HAP-1 (cell line): ENCODE data around the gene FAM107B.
"Not testable (repeated sequence)": the region's sequence is repeated elsewhere in the genome, so short reads cannot be mapped to it uniquely, and the experiment has no call there.

ENCODE experiments used
- DNase-seq, 2 experiments: peaks; one replicate each; pipeline ENCODE4 v3.0.0-alpha.2; 2016 to 2020; ENCODE audit warnings: low spot score in 2 of 2
- H3K27me3 ChIP-seq: fragments of 250-450 bp; sonication (Bioruptor Pico); 2 replicates; pipeline ENCODE4 v1.5.1; 2020; ENCODE audit warnings: low read depth, mild to moderate bottlenecking, moderate library complexity
- H3K36me3 ChIP-seq: fragments of 250-450 bp; sonication (Bioruptor Pico); replicated peaks from 2 replicates; pipeline ENCODE4 v1.5.1; 2020; ENCODE audit warnings: mild to moderate bottlenecking
- H3K4me1 ChIP-seq: fragments of 250-450 bp; sonication (Bioruptor Pico); 2 replicates; pipeline ENCODE4 v1.5.1; 2020; ENCODE audit warnings: mild to moderate bottlenecking
- H3K4me3 ChIP-seq: fragments of 250-450 bp; sonication (Bioruptor Pico); 2 replicates; pipeline ENCODE4 v1.5.1; 2020; ENCODE audit warnings: mild to moderate bottlenecking, moderate library complexity
- H3K9me3 ChIP-seq: fragments of 250-450 bp; sonication (Bioruptor Pico); 2 replicates; pipeline ENCODE4 v1.5.1; 2020; ENCODE audit warnings: mild to moderate bottlenecking, moderate library complexity
- in situ Hi-C: fragments of 300-500 bp; cut with MboI; formaldehyde crosslinking; loops from 3 replicates; pipeline ENCODE4 v1.14.3; 2020; ENCODE audit warnings: low sequenced_read_pairs, inconsistent platforms, mixed read lengths

FAM107B gene

GRCh38 chr10:14737808-14738545 is 36.7 kb downstream of the FAM107B start:
- in situ Hi-C loops = no loop called here
- no peaks in the 10 kb centered on the region for H3K4me1 ChIP-seq
- H3K9me3 ChIP-seq = no peaks in the 10 kb centered on the region
- H3K27me3 ChIP-seq = no peaks in the 10 kb centered on the region
- no peak overlapping the region for H3K4me3 ChIP-seq
- no peaks in the 10 kb centered on the region for H3K36me3 ChIP-seq
- DNase-seq = no peak

GRCh38 chr10:14736600-14737081 is 38.1 kb downstream of the FAM107B start:
- H3K27me3 ChIP-seq = no peaks in the 10 kb centered on the region
- H3K9me3 ChIP-seq = no peaks in the 10 kb centered on the region
- in situ Hi-C loops = no loop called here
- no peaks in the 10 kb centered on the region for H3K4me1 ChIP-seq
- H3K36me3 ChIP-seq = no peaks in the 10 kb centered on the region
- no peak overlapping the region for H3K4me3 ChIP-seq
- no peak for DNase-seq

- no peak overlapping the region for H3K4me3 ChIP-seq
- in situ Hi-C loops = no loop called here
- DNase-seq = no peak
- no peaks in the 10 kb centered on the region for H3K4me1 ChIP-seq
- no peaks in the 10 kb centered on the region for H3K9me3 ChIP-seq
- no peaks in the 10 kb centered on the region for H3K36me3 ChIP-seq
- H3K27me3 ChIP-seq = no peaks in the 10 kb centered on the region
These were observed 38.7 kb downstream of the FAM107B start for GRCh38 chr10:14736043-14736442.

GRCh38 chr10:14731875-14732512 is 42.7 kb downstream of the FAM107B start:
- in situ Hi-C loops = no loop called here
- Histone ChIP-seq H3K9me3 (no peaks in the 10 kb centered on the region), H3K36me3 (no peaks in the 10 kb centered on the region), H3K27me3 (no peaks in the 10 kb centered on the region), H3K4me3 (no peak overlapping the region), H3K4me1 (no peaks in the 10 kb centered on the region)
- DNase-seq = no peak

DNA sequence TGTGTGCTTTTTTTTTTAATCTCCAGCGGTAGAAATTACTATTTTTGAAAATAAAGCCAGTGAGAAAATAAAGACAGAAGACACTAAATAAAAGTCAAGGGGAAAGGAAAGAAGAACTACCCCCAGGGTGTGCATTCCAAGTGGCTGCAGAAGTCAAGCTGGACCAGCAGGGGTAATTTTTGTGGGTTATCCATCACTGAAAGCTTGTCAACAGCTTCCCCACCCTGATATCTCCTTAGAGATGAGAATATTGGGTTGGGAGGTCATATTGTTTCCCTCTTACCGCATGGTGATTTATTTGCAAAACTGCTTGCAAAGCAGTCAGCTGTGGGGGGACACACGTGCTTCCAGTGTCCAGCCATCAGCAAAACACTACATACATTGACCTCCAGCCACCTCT is 46.4 kb downstream of the FAM107B start:
- Histone ChIP-seq H3K27me3 (no peaks in the 10 kb centered on the region), H3K36me3 (no peaks in the 10 kb centered on the region), H3K9me3 (no peaks in the 10 kb centered on the region), H3K4me3 (no peak overlapping the region), H3K4me1 (no peaks in the 10 kb centered on the region)
- in situ Hi-C loops = no loop called here
- DNase-seq = no peak

DNA sequence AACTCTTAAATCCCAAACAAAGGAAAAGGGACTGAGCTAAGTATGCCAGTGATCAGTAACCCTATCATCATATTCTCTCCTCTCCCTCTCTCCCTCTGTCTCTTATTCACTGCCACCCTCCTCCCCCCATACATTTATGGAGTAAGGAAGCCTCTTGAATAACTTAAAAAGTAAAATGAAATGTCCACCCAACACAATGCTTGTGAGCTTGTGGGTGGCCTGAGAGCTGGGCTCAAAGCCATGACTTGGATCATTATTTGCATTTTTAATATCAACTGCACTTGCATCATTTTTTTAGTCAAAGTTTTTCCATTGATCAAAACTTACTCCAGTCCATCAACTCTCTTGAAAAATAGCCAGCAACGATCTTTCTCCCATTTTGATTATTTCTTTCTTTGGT is 46.8 kb downstream of the FAM107B start:
- Histone ChIP-seq H3K9me3 (no peaks in the 10 kb centered on the region), H3K4me1 (no peaks in the 10 kb centered on the region), H3K4me3 (no peak overlapping the region), H3K36me3 (no peaks in the 10 kb centered on the region), H3K27me3 (no peaks in the 10 kb centered on the region)
- in situ Hi-C loops = no loop called here
- no peak for DNase-seq

GRCh38 chr10:14727465-14727864 is 47.2 kb downstream of the FAM107B start:
- DNase-seq = no peak
- in situ Hi-C loops = no loop called here
- Histone ChIP-seq H3K4me3 (no peak overlapping the region), H3K36me3 (no peaks in the 10 kb centered on the region), H3K9me3 (no peaks in the 10 kb centered on the region), H3K4me1 (no peaks in the 10 kb centered on the region), H3K27me3 (no peaks in the 10 kb centered on the region)

- no peak for DNase-seq
- no peaks in the 10 kb centered on the region for H3K36me3 ChIP-seq
- H3K9me3 ChIP-seq = no peaks in the 10 kb centered on the region
- no peaks in the 10 kb centered on the region for H3K27me3 ChIP-seq
- no peaks in the 10 kb centered on the region for H3K4me1 ChIP-seq
- H3K4me3 ChIP-seq = no peak overlapping the region
- in situ Hi-C loops = no loop called here
These were observed 49.8 kb downstream of the FAM107B start for GRCh38 chr10:14724931-14725330.

DNA sequence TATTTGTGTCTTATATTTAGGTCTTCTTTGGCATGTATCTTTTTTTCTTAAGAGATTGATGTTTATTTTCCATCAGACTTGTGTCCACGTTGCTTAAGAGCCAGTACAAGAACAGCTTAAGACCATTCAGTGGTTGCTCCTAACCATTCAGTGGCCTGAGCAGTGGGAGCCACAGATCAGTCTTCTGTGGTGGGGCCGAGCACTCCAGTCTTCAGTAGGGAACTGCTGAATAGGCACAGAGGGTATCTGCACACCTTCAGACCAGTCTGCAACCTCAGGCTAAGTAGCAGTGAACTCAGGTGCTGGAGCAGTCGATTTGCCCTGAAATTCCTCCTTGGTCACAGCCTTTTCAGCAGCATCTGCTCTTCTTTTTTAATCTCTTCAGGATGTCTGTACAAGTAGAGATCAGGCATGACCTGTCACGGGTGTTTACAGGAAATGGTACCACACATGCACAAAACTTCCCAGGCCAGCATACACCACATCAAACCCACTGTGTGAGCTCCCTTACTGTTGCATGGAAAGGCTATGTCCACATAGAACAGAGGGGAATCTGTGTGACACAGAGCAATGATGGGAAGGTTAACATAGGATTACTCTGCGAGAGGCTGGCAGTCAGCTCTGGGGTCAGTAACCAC is 51.5 kb downstream of the FAM107B start:
- H3K36me3 ChIP-seq = no peaks in the 10 kb centered on the region
- H3K4me1 ChIP-seq = no peaks in the 10 kb centered on the region
- in situ Hi-C loops = no loop called here
- H3K4me3 ChIP-seq = no peak overlapping the region
- H3K27me3 ChIP-seq = no peaks in the 10 kb centered on the region
- H3K9me3 ChIP-seq = no peaks in the 10 kb centered on the region
- no peak for DNase-seq

GRCh38 chr10:14717552-14717951 is 57.1 kb downstream of the FAM107B start:
- DNase-seq = no peak
- H3K9me3 ChIP-seq = no peaks in the 10 kb centered on the region
- no peaks in the 10 kb centered on the region for H3K4me1 ChIP-seq
- no peaks in the 10 kb centered on the region for H3K27me3 ChIP-seq
- in situ Hi-C loops = no loop called here
- H3K36me3 ChIP-seq = no peaks in the 10 kb centered on the region
- no peak overlapping the region for H3K4me3 ChIP-seq

GRCh38 chr10:14712991-14713424 is 61.7 kb downstream of the FAM107B start:
- no peaks in the 10 kb centered on the region for H3K27me3 ChIP-seq
- H3K4me1 ChIP-seq = no peaks in the 10 kb centered on the region
- peak; percentile 12 to 18 for DNase-seq
- H3K36me3 ChIP-seq = no peaks in the 10 kb centered on the region
- no peaks in the 10 kb centered on the region for H3K9me3 ChIP-seq
- no peak overlapping the region for H3K4me3 ChIP-seq
- in situ Hi-C loops = no loop called here

- H3K9me3 ChIP-seq, H3K27me3 ChIP-seq, H3K4me3 ChIP-seq, in situ Hi-C loops, DNase-seq, H3K36me3 ChIP-seq, H3K4me1 ChIP-seq: not testable (repeated sequence)
These were observed 65.4 kb downstream of the FAM107B start for GRCh38 chr10:14709344-14709743.

DNA sequence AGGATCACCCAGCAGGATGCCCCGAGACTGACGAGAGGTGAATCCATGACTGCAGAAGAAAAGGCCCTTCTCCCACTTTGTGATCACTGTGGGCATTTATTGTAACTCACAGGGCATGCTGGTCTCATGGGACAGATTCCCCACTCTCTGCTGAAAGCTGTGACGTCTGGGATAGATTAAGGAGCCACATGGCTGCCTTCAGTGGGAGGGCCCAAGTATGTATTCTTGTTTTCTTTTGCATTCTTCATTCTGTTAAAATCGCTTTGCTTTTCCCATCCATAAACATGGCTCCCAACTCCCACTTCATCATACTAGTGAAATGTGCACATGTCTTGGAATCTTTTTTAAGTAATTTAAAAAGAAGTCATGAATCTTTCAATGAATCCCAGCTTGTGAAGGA is 67.2 kb downstream of the FAM107B start:
- H3K27me3 ChIP-seq = no peaks in the 10 kb centered on the region
- in situ Hi-C loops = no loop called here

DNA sequence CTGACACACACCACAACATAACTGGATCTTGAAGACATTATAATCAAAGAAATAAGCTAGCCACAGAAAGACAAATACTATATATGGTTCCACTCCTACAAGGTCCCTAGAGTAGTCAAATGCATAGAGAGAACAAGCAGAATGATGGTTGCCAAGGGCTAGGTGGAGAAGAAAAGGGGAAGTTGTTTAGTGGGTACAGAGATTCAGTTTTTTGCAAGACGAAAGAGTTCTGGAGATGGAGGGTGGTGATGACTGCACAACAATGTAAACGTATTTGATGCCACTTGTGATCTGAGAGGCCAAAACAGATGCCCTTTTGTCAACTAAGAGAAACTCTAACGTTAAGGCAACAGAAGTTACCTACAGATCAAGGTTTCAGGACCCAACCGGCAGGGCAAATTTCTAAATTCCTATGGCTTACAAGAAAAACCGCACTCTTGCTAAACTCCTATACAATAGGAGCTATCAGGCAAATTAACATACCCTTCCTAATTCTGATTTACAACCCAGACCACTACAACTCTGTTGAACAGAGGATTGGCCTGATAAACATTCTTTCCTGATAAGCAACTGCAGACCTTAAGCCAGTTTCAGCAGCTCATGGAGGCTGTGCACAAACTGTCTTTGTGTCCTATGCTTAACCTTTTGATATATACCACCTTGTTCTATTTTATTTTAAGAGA is 69.0 kb downstream of the FAM107B start:
- H3K4me1 ChIP-seq = no peaks in the 10 kb centered on the region
- H3K9me3 ChIP-seq = no peaks in the 10 kb centered on the region
- DNase-seq = no peak
- in situ Hi-C loops = no loop called here
- no peaks in the 10 kb centered on the region for H3K36me3 ChIP-seq
- H3K27me3 ChIP-seq = no peaks in the 10 kb centered on the region
- H3K4me3 ChIP-seq = no peak overlapping the region

More for the DNA sequence above, 67.2 kb downstream of the FAM107B start:
- no peak for DNase-seq
- Histone ChIP-seq H3K36me3 (no peaks in the 10 kb centered on the region), H3K4me1 (no peaks in the 10 kb centered on the region), H3K4me3 (no peak overlapping the region), H3K9me3 (no peaks in the 10 kb centered on the region)
